Panc1 (cell line): ENCODE data around the gene SOX18.

Source experiments
- CTCF ChIP-seq: fragments of 450-650 bp; IDR thresholded peaks from 2 replicates; pipeline ENCODE4 v1.5.1; 2017; ENCODE audit warnings: mild to moderate bottlenecking
- POLR2AphosphoS5 ChIP-seq: IDR thresholded peaks from 2 replicates; pipeline ENCODE4 v1.6.1; 2012; ENCODE audit warnings: mild to moderate bottlenecking, low read depth, low read length, moderate library complexity
- TF ChIP-seq, protein P1 (sequence below), 2 experiments: IDR thresholded peaks; 2 replicates each; pipeline ENCODE4 v1.6.1; 2011 to 2012; ENCODE audit warnings: low read depth in 2 of 2, control low read depth in 1 of 2, low read length in 1 of 2, mild to moderate bottlenecking in 1 of 2, moderate library complexity in 1 of 2; ENCODE audit not compliant: insufficient read depth in 1 of 2

- no peak for TF ChIP-seq CTCF
- no peak for TF ChIP-seq POLR2AphosphoS5
- TF ChIP-seq, protein P1, sequence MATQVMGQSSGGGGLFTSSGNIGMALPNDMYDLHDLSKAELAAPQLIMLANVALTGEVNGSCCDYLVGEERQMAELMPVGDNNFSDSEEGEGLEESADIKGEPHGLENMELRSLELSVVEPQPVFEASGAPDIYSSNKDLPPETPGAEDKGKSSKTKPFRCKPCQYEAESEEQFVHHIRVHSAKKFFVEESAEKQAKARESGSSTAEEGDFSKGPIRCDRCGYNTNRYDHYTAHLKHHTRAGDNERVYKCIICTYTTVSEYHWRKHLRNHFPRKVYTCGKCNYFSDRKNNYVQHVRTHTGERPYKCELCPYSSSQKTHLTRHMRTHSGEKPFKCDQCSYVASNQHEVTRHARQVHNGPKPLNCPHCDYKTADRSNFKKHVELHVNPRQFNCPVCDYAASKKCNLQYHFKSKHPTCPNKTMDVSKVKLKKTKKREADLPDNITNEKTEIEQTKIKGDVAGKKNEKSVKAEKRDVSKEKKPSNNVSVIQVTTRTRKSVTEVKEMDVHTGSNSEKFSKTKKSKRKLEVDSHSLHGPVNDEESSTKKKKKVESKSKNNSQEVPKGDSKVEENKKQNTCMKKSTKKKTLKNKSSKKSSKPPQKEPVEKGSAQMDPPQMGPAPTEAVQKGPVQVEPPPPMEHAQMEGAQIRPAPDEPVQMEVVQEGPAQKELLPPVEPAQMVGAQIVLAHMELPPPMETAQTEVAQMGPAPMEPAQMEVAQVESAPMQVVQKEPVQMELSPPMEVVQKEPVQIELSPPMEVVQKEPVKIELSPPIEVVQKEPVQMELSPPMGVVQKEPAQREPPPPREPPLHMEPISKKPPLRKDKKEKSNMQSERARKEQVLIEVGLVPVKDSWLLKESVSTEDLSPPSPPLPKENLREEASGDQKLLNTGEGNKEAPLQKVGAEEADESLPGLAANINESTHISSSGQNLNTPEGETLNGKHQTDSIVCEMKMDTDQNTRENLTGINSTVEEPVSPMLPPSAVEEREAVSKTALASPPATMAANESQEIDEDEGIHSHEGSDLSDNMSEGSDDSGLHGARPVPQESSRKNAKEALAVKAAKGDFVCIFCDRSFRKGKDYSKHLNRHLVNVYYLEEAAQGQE (IDR thresholded peaks at IDR 0.05; ENCODE audit: insufficient read depth in 1 of 2, low read depth in 2 of 2, low read length in 1 of 2): no peak
Measured at GRCh38 chr20:64076061-64076997, 26.9 kb upstream of the SOX18 start.
